ENCODE results near the gene AEBP1. TPM values are rescaled to one million over a fixed set of nuclear protein-coding genes. Genes with fewer than 3 reads are reported as not detected.

The AEBP1 gene
- total and polyA plus RNA-seq, 9 of the 15 experiments (the other 6 are each of a cell fraction or from before 2014, with no cell fraction given) = 0.03 to 0.78 (median 0.30) TPM; not detected in 2

- TF ChIP-seq ZNF717 (CRISPR knock-in tag; IDR thresholded peaks at IDR 0.05) (no peak), RFX5 (IDR thresholded peaks at IDR 0.05; ENCODE audit: low read depth, low read length) (no peak), PRDM10 (IDR thresholded peaks at IDR 0.05; ENCODE audit: partially characterized antibody) (peak; percentile 99), SMARCC2 (IDR thresholded peaks at IDR 0.05; ENCODE audit: low read depth) (no peak), CTCF (IDR thresholded peaks at IDR 0.05 in 2 of 3, conservative IDR thresholded peaks at IDR 0.05 in 1 of 3; ENCODE audit: insufficient read depth in 2 of 3, low read depth in 1 of 3, low read length in 3 of 3) (peak in 2 of 3 experiments; percentile 21 to 33; a peak in 1 of 6 replicates), BACH1 (tag; IDR thresholded peaks at IDR 0.05) (no peak), ARNT (IDR thresholded peaks at IDR 0.05) (no peak), ZBTB40 (IDR thresholded peaks at IDR 0.05) (no peak), ZBTB40 (CRISPR knock-in tag; IDR thresholded peaks at IDR 0.05) (no peak), FOSL1 (tag; conservative IDR thresholded peaks at IDR 0.05) (peak; percentile 54), PHB (CRISPR knock-in tag; IDR thresholded peaks at IDR 0.05) (no peak), ZFX (CRISPR knock-in tag; IDR thresholded peaks at IDR 0.05) (no peak), ZKSCAN8 (CRISPR knock-in tag; IDR thresholded peaks at IDR 0.05) (no peak)
Measured at GRCh38 chr7:44112231-44112996, 8.3 kb downstream of the AEBP1 start (continued).
